Measurements from ENCODE around the gene PIGO.

- TF ChIP-seq CTCF (conservative IDR thresholded peaks at IDR 0.05; ENCODE audit: low read depth, low read length) (no peak), POLR2A (IDR thresholded peaks at IDR 0.05; ENCODE audit: low read depth, low read length) (no peak), USF2 (IDR thresholded peaks at IDR 0.05; ENCODE audit: low read depth, low read length) (no peak), MAFK (IDR thresholded peaks at IDR 0.05; ENCODE audit: low read depth, low read length) (no peak), RAD21 (IDR thresholded peaks at IDR 0.05; ENCODE audit: low read length) (no peak), SMC3 (IDR thresholded peaks at IDR 0.05; ENCODE audit: low read depth, low read length) (no peak), FOS (IDR thresholded peaks at IDR 0.05; ENCODE audit: low read depth, low read length) (no peak), NFE2L2 (IDR thresholded peaks at IDR 0.05; ENCODE audit: low read depth, low read length) (no peak), MAZ (IDR thresholded peaks at IDR 0.05; ENCODE audit: borderline replicate concordance, low read depth, low read length) (no peak), BHLHE40 (IDR thresholded peaks at IDR 0.05; ENCODE audit: low read depth, low read length) (no peak)
Observed at GRCh38 chr9:35057271-35057620, 39.1 kb downstream of the PIGO start.
